Gastroesophageal sphincter (tissue), 3 donors: ENCODE results near the gene PUM1.

Source experiments
- CTCF ChIP-seq, 4 experiments: fragments of 200-600 bp in 2 of 4; fragments of 450-650 bp in 2 of 4; sonication (generic) in 1 of 4; IDR thresholded peaks; one replicate each; pipeline ENCODE4 v1.5.1; 2017 to 2019; ENCODE audit warnings: antibody characterized with exemption in 4 of 4, mild to moderate bottlenecking in 2 of 4, moderate library complexity in 2 of 4
- EP300 ChIP-seq: sonication (generic); formaldehyde crosslinking; IDR thresholded peaks from one replicate; pipeline ENCODE4 v1.6.1; 2017; ENCODE audit warnings: antibody characterized with exemption, mild to moderate bottlenecking
- POLR2A ChIP-seq, 2 donors: fragments of 450-650 bp; IDR thresholded peaks; one replicate each; pipeline ENCODE4 v1.6.1; 2017; ENCODE audit warnings: antibody characterized with exemption in 2 of 2, mild to moderate bottlenecking in 2 of 2, moderate library complexity in 1 of 2
- POLR2AphosphoS5 ChIP-seq: sonication (generic); formaldehyde crosslinking; IDR thresholded peaks from one replicate; pipeline ENCODE4 v1.6.1; 2017; ENCODE audit warnings: antibody characterized with exemption

GRCh38 chr1:31095298-31095981 is 29.9 kb upstream of the PUM1 start:
- TF ChIP-seq CTCF (IDR thresholded peaks at IDR 0.05): no peak
- no peak for TF ChIP-seq POLR2A (IDR thresholded peaks at IDR 0.05)
- TF ChIP-seq EP300: no peak
- TF ChIP-seq POLR2AphosphoS5: no peak
